ENCODE measurements around the gene NPIPB6. TPM values are rescaled to one million over a fixed set of nuclear protein-coding genes. Genes with fewer than 3 reads are reported as not detected.

The NPIPB6 gene
- total RNA-seq, 1 experiment from 2014 or later = 2.6 TPM

DNA sequence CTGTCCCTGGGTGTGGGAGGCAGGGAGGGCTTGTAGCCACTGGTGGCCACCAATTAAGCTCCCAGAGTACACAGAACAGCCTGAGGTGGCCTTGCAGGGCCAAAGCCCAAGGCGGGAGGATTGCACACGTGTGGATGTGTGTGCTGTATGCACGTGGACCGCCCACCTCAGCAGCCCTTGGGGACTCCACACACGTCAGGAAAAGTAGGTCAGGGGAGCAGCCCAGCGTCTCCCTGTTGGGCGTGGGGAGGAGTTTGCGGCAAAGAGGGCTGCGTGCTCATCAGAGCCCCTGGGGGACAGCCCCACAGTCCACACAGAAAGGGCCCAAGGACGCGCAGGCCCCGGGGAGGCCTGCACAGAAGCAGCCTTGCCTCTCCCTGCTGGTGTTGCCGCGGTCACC is 51.4 kb downstream of the NPIPB6 start:
- Mint-ChIP-seq H3K4me3 (ENCODE audit: low read depth, unreplicated experiment) (no peak overlapping the region), H3K27ac (ENCODE audit: unreplicated experiment) (no peak overlapping the region), H3K27me3 (ENCODE audit: unreplicated experiment) (peaks cover 18% of the 10 kb centered on the region), H3K36me3 (ENCODE audit: insufficient read depth, unreplicated experiment) (peaks cover 3% of the 10 kb centered on the region), H3K4me1 (ENCODE audit: low read depth, unreplicated experiment) (no peaks in the 10 kb centered on the region), H3K9me3 (ENCODE audit: low read depth, unreplicated experiment) (no peaks in the 10 kb centered on the region)
- TF ChIP-seq, protein P1, sequence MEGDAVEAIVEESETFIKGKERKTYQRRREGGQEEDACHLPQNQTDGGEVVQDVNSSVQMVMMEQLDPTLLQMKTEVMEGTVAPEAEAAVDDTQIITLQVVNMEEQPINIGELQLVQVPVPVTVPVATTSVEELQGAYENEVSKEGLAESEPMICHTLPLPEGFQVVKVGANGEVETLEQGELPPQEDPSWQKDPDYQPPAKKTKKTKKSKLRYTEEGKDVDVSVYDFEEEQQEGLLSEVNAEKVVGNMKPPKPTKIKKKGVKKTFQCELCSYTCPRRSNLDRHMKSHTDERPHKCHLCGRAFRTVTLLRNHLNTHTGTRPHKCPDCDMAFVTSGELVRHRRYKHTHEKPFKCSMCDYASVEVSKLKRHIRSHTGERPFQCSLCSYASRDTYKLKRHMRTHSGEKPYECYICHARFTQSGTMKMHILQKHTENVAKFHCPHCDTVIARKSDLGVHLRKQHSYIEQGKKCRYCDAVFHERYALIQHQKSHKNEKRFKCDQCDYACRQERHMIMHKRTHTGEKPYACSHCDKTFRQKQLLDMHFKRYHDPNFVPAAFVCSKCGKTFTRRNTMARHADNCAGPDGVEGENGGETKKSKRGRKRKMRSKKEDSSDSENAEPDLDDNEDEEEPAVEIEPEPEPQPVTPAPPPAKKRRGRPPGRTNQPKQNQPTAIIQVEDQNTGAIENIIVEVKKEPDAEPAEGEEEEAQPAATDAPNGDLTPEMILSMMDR (IDR thresholded peaks at IDR 0.05; ENCODE audit: unreplicated experiment) = no peak
- no peak for DNase-seq
- CTCF ChIA-PET = no interaction called here
- no TSS peak for BruUV-seq (replicated peaks)
- intact Hi-C loops (cut with micrococcal nuclease; ENCODE audit: unreplicated experiment) = no loop called here

DNA sequence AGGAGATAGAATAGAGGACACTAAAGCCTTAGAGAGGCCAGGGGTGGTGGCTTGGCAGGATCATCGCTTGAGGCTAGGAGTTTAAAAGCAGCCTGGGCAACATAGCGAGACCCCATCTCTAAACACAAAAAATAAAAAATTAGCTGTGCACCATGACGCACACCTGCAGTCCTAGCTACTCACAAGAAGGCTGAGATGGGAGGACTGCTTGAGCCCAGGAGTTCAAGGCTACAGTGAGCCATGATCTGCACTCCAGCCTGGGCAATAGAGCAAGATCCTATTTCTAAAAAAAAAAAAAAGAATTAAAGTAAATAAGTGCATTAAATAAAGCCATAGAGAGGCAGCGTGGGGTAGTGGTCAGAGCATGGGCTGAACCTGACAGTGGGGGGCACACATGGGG is 51.9 kb downstream of the NPIPB6 start:
- no peak overlapping the region for H3K27ac Mint-ChIP-seq (ENCODE audit: unreplicated experiment)
- DNase-seq = no peak
- H3K4me1 Mint-ChIP-seq (ENCODE audit: low read depth, unreplicated experiment) = no peaks in the 10 kb centered on the region
- BruUV-seq (replicated peaks) = no TSS peak
- peaks cover 18% of the 10 kb centered on the region for H3K27me3 Mint-ChIP-seq (ENCODE audit: unreplicated experiment)
- TF ChIP-seq, protein P1 (IDR thresholded peaks at IDR 0.05; ENCODE audit: unreplicated experiment) = no peak
- no peaks in the 10 kb centered on the region for H3K9me3 Mint-ChIP-seq (ENCODE audit: low read depth, unreplicated experiment)
- H3K36me3 Mint-ChIP-seq (ENCODE audit: insufficient read depth, unreplicated experiment) = no peaks in the 10 kb centered on the region
- intact Hi-C loops (cut with micrococcal nuclease; ENCODE audit: unreplicated experiment) = no loop called here
- CTCF ChIA-PET = no interaction called here
- no peak overlapping the region for H3K4me3 Mint-ChIP-seq (ENCODE audit: low read depth, unreplicated experiment)

GRCh38 chr16:28310796-28311195 is 52.5 kb downstream of the NPIPB6 start:
- Mint-ChIP-seq H3K27me3 (ENCODE audit: unreplicated experiment) (peaks cover 18% of the 10 kb centered on the region), H3K36me3 (ENCODE audit: insufficient read depth, unreplicated experiment) (no peaks in the 10 kb centered on the region), H3K4me3 (ENCODE audit: low read depth, unreplicated experiment) (no peak overlapping the region), H3K4me1 (ENCODE audit: low read depth, unreplicated experiment) (no peaks in the 10 kb centered on the region), H3K9me3 (ENCODE audit: low read depth, unreplicated experiment) (no peaks in the 10 kb centered on the region), H3K27ac (ENCODE audit: unreplicated experiment) (no peak overlapping the region)
- intact Hi-C loops (cut with micrococcal nuclease; ENCODE audit: unreplicated experiment) = no loop called here
- CTCF ChIA-PET = interaction anchor here (0.7 kb wide), 1 partner anchor 132 kb away, joined by 3 read pairs; no protein-coding TSS in a partner anchor
- DNase-seq = no peak
- no TSS peak for BruUV-seq (replicated peaks)
- TF ChIP-seq, protein P1 (IDR thresholded peaks at IDR 0.05; ENCODE audit: unreplicated experiment) = no peak

GRCh38 chr16:28309811-28310311 is 53.4 kb downstream of the NPIPB6 start:
- Mint-ChIP-seq H3K27me3 (ENCODE audit: unreplicated experiment) (peaks cover 18% of the 10 kb centered on the region), H3K27ac (ENCODE audit: unreplicated experiment) (no peak overlapping the region), H3K9me3 (ENCODE audit: low read depth, unreplicated experiment) (no peaks in the 10 kb centered on the region), H3K4me3 (ENCODE audit: low read depth, unreplicated experiment) (no peak overlapping the region), H3K4me1 (ENCODE audit: low read depth, unreplicated experiment) (no peaks in the 10 kb centered on the region), H3K36me3 (ENCODE audit: insufficient read depth, unreplicated experiment) (no peaks in the 10 kb centered on the region)
- no peak for DNase-seq
- no TSS peak for BruUV-seq (replicated peaks)
- intact Hi-C loops (cut with micrococcal nuclease; ENCODE audit: unreplicated experiment) = no loop called here
- TF ChIP-seq, protein P1 (IDR thresholded peaks at IDR 0.05; ENCODE audit: unreplicated experiment) = no peak
- CTCF ChIA-PET = interaction anchor here (0.7 kb wide), 1 partner anchor 132 kb away, joined by 3 read pairs; no protein-coding TSS in a partner anchor

Measured in Calu3 (cell line).